ENCODE measurements around the gene ELOB.
"Not testable (repeated sequence)": the region's sequence is repeated elsewhere in the genome, so short reads cannot be mapped to it uniquely, and the experiment has no call there.

Gene ELOB

DNA sequence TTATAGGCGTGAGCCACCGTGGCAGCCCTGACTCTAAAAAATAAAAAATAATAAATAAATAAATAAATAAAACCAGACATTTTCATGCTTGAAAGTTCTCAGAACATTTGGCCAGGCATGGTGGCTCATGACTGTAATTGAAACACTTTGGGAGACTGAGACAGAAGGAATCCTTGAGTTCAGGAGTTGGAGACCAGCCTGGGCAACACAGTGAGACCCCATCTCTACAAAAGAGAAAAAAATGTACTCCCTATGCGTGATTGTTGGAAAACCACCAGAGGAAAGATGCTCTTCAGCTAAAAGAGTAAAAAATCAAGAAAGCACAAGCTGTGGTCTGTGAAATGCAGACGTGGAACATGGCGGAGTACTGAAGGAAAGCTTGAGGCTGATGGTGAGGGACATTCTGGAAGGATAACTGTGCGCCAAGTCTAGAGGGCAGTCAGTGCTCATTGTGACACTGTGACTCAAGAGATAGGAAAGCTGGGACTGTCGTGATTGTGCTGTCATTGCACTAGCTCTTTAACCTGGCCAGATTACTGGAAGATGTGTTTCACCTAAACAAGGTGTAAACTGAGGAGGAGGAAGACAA is 52.9 kb downstream of the ELOB start:
- DNase-seq (ENCODE audit: low read depth in 2 of 3, low spot score in 2 of 3): no peak

DNA sequence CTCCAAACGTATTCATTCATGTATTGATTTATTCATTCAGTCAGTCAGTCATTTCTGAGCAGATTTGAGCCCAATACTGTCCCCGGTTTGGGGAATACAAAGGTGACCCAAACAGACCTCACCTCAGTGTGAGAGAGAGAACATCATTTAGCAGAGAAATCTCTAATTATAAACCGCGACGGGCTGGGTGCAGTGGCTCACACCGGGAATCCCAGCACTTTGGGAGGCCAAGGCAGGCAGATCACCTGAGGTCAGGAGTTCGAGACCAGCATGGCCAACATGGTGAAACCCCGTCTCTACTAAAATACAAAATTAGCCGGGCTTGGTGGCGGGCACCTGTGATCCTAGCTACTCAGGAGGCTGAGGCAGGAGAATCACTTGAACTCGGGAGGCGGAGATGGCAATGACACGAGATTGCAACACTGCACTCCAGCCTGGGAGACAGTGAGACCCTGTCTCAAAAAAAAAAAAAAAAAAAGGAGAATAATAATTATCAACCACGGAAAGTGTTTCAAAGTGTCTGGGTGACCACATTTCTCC is 55.4 kb downstream of the ELOB start:
- DNase-seq (ENCODE audit: low read depth in 2 of 3, low spot score in 2 of 3): not testable (repeated sequence)
